Neural cell (in vitro differentiated cells): Measurements from ENCODE around the gene TYW1.
"Not testable (repeated sequence)": the region's sequence is repeated elsewhere in the genome, so short reads cannot be mapped to it uniquely, and the experiment has no call there.

ENCODE experiments used
- EP300 ChIP-seq: fragments of 450-650 bp; conservative IDR thresholded peaks from 2 replicates; pipeline ENCODE4 v1.6.1; 2014; ENCODE audit warnings: antibody characterized with exemption, mild to moderate bottlenecking, moderate library complexity; ENCODE audit not compliant: poor library complexity, severe bottlenecking
- EZH2 ChIP-seq: fragments of 200-600, 300-800 bp; shearing (Covaris generic), sonication (generic); IDR thresholded peaks from 2 replicates; pipeline ENCODE4 v1.6.1; 2014; ENCODE audit warnings: antibody characterized with exemption, low read length, borderline replicate concordance, mild to moderate bottlenecking; ENCODE audit not compliant: insufficient read depth, poor library complexity, severe bottlenecking
- POLR2AphosphoS5 ChIP-seq: IDR thresholded peaks from 2 replicates; pipeline ENCODE4 v1.6.1; 2012
- TAF1 ChIP-seq: IDR thresholded peaks from 2 replicates; pipeline ENCODE4 v1.6.1; 2012; ENCODE audit warnings: low read depth
- TF ChIP-seq, protein P1 (sequence below): fragments of 450-650 bp; IDR thresholded peaks from 2 replicates; pipeline ENCODE4 v1.5.1; 2014; ENCODE audit warnings: antibody characterized with exemption, mild to moderate bottlenecking, moderate library complexity; ENCODE audit not compliant: poor library complexity, severe bottlenecking

DNA sequence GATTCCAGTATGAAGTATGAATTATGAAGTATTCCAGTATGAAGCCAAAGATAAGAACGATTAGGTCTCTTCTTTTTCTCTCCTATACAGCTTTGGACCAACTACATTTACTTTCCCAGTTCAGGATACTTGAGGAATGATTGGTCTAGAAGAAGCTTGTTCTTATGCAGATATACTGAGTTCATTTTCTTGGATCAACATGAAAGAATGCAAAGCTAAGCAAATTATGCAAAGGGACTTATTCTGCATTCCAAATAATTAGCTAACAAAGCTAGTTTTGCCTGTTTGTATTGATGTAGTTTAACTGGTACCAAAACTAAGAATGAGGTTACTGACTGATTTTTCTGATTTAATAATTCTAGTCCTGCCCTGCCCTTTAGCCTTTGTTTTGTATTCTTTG is 101.4 kb downstream of the TYW1 start:
- TF ChIP-seq, protein P1, sequence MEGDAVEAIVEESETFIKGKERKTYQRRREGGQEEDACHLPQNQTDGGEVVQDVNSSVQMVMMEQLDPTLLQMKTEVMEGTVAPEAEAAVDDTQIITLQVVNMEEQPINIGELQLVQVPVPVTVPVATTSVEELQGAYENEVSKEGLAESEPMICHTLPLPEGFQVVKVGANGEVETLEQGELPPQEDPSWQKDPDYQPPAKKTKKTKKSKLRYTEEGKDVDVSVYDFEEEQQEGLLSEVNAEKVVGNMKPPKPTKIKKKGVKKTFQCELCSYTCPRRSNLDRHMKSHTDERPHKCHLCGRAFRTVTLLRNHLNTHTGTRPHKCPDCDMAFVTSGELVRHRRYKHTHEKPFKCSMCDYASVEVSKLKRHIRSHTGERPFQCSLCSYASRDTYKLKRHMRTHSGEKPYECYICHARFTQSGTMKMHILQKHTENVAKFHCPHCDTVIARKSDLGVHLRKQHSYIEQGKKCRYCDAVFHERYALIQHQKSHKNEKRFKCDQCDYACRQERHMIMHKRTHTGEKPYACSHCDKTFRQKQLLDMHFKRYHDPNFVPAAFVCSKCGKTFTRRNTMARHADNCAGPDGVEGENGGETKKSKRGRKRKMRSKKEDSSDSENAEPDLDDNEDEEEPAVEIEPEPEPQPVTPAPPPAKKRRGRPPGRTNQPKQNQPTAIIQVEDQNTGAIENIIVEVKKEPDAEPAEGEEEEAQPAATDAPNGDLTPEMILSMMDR: not testable (repeated sequence)
- not testable (repeated sequence) for TF ChIP-seq EZH2, POLR2AphosphoS5, TAF1, EP300
